SW480 (cell line): ENCODE data around the gene PCSK7.

ENCODE experiments used
- DNase-seq: peaks from one replicate; pipeline ENCODE4 v3.0.0-alpha.2; 2016; ENCODE audit warnings: low spot score

The PCSK7 gene

GRCh38 chr11:117182551-117182935, 49.3 kb downstream of the PCSK7 start:
- DNase-seq: no peak

DNA sequence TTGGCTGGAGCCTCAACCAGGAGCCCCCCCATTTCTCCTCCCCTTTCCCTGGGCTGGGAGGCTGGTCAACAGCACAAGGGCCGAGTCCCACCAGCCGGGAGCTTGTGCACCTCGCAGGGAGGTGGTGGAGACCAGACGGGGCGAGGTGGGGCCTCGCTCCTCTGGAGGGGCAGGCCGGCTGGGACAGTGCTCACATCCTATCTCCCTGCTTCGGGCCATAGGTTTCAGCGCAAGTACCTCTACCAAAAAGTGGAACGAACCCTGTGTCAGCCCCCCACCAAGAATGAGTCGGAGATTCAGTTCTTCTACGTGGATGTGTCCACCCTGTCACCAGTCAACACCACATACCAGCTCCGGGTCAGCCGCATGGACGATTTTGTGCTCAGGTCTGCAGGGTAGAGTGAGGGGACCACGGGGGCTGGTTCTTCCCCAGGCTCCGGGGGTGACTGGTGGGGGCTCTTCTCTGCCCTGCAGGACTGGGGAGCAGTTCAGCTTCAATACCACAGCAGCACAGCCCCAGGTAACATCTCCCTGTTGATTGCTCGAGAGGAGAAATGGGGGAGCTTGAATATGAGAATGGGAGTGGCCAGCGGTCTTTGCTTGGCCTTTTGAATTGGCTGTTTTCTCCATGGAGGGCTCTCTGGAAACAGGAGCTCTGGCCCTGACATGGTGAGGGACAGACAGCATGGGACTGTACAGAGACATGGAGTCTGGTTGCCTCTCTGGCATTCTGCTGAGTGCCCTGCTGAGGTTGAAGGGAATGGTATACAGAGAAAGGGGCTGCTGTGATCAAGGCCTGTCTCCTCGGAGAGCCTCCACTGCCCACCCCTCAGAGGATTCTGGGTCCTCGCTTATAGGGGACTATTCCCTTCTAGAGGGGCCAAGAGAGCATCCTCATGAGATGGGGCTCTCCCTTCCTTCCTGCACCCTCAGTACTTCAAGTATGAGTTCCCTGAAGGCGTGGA, 50.0 kb downstream of the PCSK7 start:
- no peak for DNase-seq

- peak; percentile 35 for DNase-seq
These were observed 51.0 kb downstream of the PCSK7 start for GRCh38 chr11:117180661-117181585.

DNA sequence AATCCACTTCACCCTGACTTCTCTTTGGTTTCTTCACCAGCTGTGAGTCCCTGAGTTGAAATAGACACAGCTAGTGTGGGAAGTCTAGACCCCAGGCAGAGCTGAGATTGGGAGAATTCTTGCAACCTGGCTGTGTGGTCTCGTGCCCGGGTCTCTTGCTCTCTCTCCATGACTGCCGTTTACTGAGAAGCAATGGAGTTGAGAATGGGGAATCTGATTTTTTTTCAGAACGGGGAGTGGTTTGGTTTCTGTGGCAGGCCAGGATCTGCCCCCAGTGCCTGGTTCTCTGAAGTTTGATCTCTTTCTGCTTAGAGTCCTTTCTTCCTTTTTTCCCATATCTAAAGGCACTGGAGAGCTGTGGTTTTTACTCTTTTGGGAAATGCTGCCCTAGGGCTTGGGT, 51.9 kb downstream of the PCSK7 start:
- DNase-seq: no peak

- DNase-seq: peak; percentile 52
These were observed 52.5 kb downstream of the PCSK7 start for GRCh38 chr11:117179048-117179999.

- DNase-seq: peak; percentile 90
These were observed 53.5 kb downstream of the PCSK7 start, which contains the start of gene SIDT2 for GRCh38 chr11:117178210-117179034. Gene SIDT2, plus strand, starts transcription at chr11:117178743. Its CDS starts 521 bp downstream, at chr11:117179264.

DNA sequence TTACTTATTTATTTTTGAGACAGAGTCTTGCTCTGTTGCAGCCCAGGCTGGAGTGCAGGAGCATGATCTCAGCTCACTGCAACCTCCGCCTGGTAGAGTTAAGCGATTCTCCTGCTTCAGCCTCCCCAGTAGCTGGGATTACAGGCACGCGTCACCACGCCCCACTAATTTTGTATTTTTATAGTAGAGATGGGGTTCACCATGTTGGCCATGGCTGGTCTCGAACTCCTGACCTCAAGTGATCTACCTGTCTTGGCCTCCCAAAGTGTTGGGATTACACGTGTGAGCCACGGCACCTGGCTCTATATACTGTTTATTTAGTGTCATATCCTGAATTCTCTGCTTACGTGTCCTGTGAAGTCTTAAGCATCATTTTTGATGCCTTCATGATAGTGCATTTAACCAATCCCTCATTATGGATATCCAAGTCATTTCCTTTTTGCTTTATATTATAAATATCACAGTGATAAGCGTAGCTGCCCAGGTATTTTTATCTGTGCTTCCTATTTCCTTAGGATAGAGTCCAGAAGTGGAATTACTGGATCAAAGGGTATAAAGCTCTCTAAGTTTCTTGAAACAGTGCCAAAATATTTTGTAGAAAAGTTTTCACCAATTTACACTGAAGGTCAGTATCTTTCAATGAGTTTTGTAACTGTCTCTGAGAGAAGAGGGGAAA, 54.2 kb downstream of the PCSK7 start:
- no peak for DNase-seq

DNA sequence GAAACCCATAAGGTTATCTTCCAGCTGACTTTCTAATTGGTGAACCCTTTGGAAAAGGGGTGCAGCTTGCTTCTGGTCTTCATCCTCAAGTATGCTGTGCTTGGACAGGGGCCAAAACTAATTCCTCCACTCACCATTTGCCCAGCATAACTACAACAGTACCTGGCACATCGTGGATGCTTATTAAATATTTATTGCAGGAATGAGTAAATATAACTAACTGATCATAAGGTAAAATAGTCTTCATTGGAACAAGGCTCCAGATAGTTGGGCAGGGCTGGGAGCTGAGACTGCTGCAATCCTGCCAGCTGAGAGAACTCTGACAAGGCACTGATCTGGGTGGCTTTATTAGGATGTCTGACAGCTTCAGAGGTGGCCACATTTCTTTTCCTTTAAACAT, 55.7 kb downstream of the PCSK7 start:
- DNase-seq: no peak

DNA sequence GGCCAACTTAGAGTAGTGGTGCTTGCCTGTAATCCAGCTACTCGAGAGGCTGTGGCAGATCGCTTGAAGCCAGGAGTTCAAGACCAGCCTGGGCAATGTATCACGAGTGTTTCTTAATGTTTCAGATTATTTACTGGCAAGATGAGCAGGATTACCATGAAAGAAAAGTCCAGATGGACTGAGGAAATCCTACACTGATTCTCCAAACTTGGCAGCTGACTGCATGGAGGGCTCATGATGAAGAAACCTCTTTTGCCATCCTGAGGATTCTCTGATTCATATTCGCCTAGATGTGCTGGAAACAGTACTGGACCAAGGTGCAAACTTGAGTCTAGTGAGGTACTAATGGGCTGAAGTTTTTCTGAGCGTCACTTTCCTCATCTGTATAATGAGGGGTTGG, 56.1 kb downstream of the PCSK7 start:
- DNase-seq: no peak

- DNase-seq: no peak
These were observed 56.8 kb downstream of the PCSK7 start for GRCh38 chr11:117175104-117175503.

GRCh38 chr11:117172724-117173421, 59.0 kb downstream of the PCSK7 start:
- DNase-seq: no peak

DNA sequence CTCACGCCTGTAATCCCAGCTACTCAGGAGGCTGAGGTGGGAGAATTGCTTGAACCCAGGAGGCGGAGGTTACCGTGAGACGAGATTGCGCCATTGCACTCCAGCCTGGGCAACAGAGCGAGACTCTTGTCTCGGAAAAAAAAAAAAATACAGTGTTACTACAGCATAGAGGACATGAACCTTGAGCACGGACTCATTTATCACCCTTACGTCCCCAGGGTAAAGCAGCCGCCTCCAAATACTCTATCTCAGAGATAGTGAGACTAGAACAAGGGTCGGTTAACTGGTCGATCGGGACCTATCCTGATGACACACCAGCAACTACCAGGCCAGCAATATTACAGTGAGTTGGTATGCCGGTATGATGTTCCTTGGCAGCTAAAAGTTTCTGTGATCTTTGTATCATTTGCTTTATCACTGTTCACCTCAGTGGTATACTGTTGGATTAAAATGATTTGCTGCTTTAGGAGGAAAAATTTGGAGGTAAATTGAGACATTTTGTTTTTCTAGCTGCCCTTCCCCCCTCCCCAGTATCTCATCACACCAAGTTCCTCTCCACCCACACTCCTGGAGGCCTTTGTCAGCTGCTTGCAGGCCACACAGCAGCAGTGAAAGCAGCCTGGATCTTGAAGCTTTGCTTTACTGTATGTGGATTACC, 60.3 kb downstream of the PCSK7 start:
- DNase-seq: no peak

- DNase-seq: no peak
These were observed 60.9 kb downstream of the PCSK7 start for GRCh38 chr11:117171007-117171403.

GRCh38 chr11:117170210-117170609, 61.7 kb downstream of the PCSK7 start:
- no peak for DNase-seq

DNA sequence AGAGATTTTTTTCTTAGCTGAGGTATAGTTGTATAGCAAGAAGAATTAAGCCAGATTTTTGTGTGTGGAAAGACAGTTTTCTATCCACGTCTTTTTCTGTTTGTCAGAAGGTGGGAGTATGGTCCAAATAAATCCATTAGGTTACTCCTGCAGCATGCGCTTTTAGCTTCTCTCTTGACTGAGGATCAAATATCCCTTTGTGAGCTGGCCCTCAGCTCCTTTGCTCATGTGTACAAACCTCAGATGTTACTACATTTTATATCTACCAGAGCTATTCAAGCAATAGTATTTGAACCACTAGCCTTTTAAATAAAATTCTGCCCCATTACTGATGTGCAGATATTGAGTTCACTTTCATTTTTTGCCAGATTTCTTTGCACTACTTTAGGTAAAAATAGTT, 62.1 kb downstream of the PCSK7 start:
- DNase-seq: no peak

DNA sequence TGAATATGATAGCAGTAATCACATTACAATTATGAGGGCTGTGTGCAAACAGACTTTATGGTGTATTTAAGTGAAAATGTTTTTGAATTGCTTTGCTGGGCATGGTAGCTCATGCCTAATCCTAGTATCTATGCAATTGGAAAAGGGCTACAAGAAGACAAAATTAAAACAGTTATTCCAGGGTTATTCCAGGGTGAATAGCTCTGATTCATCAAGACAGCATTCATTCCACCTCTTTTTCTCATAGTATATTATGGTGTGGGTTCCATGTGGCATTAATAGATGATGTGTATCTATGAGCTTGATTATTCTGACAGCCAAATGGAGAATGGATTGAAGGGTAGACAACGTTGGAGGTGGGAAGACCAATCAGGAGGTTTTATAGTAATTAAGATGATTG, 65.4 kb downstream of the PCSK7 start:
- DNase-seq: no peak

DNA sequence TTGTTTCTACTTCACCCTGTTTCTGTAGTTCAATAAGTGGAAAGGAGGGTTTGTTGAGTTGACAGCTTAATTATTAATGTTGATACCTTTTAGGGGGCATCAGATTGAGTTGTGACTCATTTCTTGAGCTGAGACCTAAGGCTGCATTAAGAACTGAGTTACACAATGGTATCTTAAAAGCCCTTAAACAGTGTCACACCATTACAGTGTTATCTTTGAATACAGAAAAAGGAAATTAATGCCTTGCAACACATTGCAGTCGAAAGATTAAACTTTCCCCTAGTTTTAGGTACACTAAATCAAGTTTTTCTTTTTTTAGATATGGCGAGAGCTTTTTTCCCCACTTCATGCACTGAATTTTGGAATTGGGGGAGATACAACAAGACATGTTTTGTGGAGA, 71.0 kb downstream of the PCSK7 start:
- no peak for DNase-seq

DNA sequence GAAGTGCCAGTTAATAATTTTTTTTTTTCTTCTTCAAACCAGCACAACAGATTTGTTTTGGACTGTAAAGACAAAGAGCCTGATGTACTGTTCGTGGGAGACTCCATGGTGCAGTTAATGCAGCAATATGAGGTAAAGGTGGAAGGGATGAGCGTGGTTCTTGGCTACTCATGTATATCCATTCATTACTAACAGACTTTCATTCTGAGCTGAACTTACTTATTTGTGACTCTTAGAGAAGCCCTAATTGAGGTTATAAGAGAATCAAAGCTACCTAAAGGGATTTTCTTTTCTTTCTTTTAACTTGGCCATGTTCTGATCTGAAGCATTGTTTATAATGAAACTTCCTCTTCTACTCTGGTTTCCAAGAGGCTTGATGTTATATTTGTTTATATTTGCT, 72.0 kb downstream of the PCSK7 start:
- no peak for DNase-seq

- DNase-seq: no peak
These were observed 74.4 kb downstream of the PCSK7 start for GRCh38 chr11:117157507-117157906.
